BLaER1 treated with 17β-estradiol and CSF1 and Interleukin-3, amounts not matched to agents 10 nM and 100 nM (cell line): ENCODE data around the gene CTDSPL.
A peak's percentile ranks its signal among the peaks of the same experiment; 100 is the strongest.

Experiments
- H3K27ac ChIP-seq, 11 experiments: shearing (Covaris generic); formaldehyde crosslinking; 2 replicates each; pipeline ENCODE4 v1.8.1; 2022
- H3K27me3 ChIP-seq, 11 experiments: shearing (Covaris generic); formaldehyde crosslinking; 2 replicates each; pipeline ENCODE4 v1.8.1; 2022
- H3K36me3 ChIP-seq, 11 experiments: shearing (Covaris generic); formaldehyde crosslinking; 2 replicates each; pipeline ENCODE4 v1.8.1; 2022
- H3K4me1 ChIP-seq, 10 experiments: shearing (Covaris generic); formaldehyde crosslinking; 2 replicates each; pipeline ENCODE4 v1.8.1; 2022
- H3K4me2 ChIP-seq, 11 experiments: shearing (Covaris generic); formaldehyde crosslinking; 2 replicates each; pipeline ENCODE4 v1.8.1; 2022
- H3K4me3 ChIP-seq, 10 experiments: shearing (Covaris generic); formaldehyde crosslinking; 2 replicates each; pipeline ENCODE4 v1.8.1; 2022
- H3K9ac ChIP-seq, 11 experiments: shearing (Covaris generic); formaldehyde crosslinking; 2 replicates each; pipeline ENCODE4 v1.8.1; 2022
- H3K9me3 ChIP-seq, 11 experiments: shearing (Covaris generic); formaldehyde crosslinking; replicated peaks in 1 of 11; 2 replicates each; pipeline ENCODE4 v1.8.1; 2022
- H4K20me1 ChIP-seq, 11 experiments: shearing (Covaris generic); formaldehyde crosslinking; 2 replicates each; pipeline ENCODE4 v1.8.1; 2022
- Cebpa-rat ChIP-seq, 11 experiments: shearing (Covaris generic); IDR thresholded peaks; 2 replicates each; pipeline ENCODE4 v1.8.1; 2022

The CTDSPL gene

DNA sequence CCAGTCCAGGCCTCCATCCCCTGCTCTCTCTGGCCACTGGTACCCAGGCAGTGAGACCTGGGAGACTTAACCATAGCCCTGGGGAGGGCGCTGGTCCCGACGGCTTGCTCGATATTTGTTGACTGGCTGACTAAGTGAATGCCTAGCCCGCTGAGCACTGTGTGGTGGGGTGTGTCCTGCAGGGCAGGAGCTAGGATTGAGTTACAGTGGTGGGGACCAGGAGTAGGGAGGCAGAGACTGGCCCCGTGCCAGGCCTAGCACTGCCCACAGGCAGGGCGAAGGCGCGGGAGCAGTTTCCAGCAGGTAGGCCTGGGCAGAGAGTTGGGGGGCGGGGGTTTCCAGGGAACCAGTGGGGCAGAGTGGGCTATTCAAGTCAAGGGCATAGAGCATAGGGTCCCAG is 128.8 kb downstream of the CTDSPL start, which contains the start of gene VILL:
TSS of gene VILL (plus strand) at position 260 of the 400 bp plus-strand sequence. CDS start 2,887 bp downstream, outside the sequence.
- Histone ChIP-seq H3K4me3 (no peak within 1 kb of the TSS), H3K9ac (no peak within 1 kb of the TSS), H4K20me1 (no peaks in the 10 kb centered on the region), H3K36me3 (peaks cover 0 to 4% (median 3%) of the 10 kb centered on the region in 11 experiments; a peak in 10 of 22 replicates), H3K9me3 (no peaks in the 10 kb centered on the region), H3K27me3 (no peaks in the 10 kb centered on the region), H3K4me2 (no peak within 1 kb of the TSS), H3K4me1 (peaks cover 35 to 55% (median 50%) of the 10 kb centered on the region in 10 experiments), H3K27ac (no peak within 1 kb of the TSS)
- TF ChIP-seq Cebpa-rat (IDR thresholded peaks at IDR 0.05): no peak

DNA sequence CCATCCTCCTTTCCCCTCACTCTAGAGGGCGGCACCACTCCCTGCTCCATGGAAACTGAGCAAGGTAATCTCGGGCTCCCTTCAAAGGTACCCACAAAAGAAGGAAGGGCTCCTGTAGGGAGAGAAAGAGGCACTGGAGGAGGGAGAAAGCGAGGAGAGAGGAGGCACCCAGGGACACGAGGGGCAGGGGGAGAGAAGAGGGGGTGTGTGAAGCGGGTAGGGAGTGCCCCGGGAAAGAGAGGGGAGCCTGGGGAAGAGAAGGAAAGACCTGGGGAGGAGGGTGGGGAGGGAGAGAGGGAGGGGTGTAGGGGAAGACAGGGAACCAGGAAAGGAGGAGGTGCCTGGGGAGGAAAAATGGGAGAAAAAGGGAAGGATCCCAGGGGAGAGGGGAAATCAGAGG is 129.4 kb downstream of the CTDSPL start:
- no peak overlapping the region for H3K4me3 ChIP-seq

DNA sequence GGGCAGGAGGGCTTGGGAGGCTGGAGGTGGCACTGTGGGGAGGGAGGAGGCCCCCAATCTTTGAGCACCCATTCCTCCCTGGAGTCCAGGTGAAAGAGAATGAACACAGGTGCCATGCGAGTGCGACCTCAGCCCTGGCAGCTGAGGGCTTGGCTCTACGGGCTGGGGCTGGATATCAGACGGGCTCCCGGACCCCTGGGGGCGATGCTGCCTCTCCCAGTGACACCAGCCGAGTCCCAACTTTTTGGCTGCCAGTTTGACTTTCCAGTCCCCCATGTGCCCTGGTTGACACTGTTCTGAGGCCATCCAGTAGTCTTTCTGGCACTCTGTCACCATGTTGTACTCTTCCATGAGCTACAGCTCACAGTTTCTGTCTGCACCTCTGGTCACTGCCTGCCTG is 130.1 kb downstream of the CTDSPL start:
- H3K4me3 ChIP-seq: no peak overlapping the region
- H3K27me3 ChIP-seq: no peaks in the 10 kb centered on the region
- H3K36me3 ChIP-seq: peaks cover 0 to 17% (median 14%) of the 10 kb centered on the region in 11 experiments; a peak in 17 of 22 replicates
- no peak for TF ChIP-seq Cebpa-rat (IDR thresholded peaks at IDR 0.05)
- H3K9ac ChIP-seq: no peak overlapping the region
- H4K20me1 ChIP-seq: no peaks in the 10 kb centered on the region
- no peaks in the 10 kb centered on the region for H3K9me3 ChIP-seq
- no peak overlapping the region for H3K27ac ChIP-seq
- no peak overlapping the region for H3K4me2 ChIP-seq
- H3K4me1 ChIP-seq: peaks cover 40 to 60% (median 48%) of the 10 kb centered on the region in 10 experiments

More for the DNA sequence above, 129.4 kb downstream of the CTDSPL start:
- H4K20me1 ChIP-seq: no peaks in the 10 kb centered on the region
- no peak overlapping the region for H3K4me2 ChIP-seq
- no peak for TF ChIP-seq Cebpa-rat (IDR thresholded peaks at IDR 0.05)
- no peak overlapping the region for H3K27ac ChIP-seq
- no peaks in the 10 kb centered on the region for H3K27me3 ChIP-seq
- H3K4me1 ChIP-seq: peaks cover 41 to 61% (median 50%) of the 10 kb centered on the region in 10 experiments
- H3K9ac ChIP-seq: no peak overlapping the region
- peaks cover 0 to 10% (median 9%) of the 10 kb centered on the region in 11 experiments; a peak in 17 of 22 replicates for H3K36me3 ChIP-seq
- no peaks in the 10 kb centered on the region for H3K9me3 ChIP-seq

DNA sequence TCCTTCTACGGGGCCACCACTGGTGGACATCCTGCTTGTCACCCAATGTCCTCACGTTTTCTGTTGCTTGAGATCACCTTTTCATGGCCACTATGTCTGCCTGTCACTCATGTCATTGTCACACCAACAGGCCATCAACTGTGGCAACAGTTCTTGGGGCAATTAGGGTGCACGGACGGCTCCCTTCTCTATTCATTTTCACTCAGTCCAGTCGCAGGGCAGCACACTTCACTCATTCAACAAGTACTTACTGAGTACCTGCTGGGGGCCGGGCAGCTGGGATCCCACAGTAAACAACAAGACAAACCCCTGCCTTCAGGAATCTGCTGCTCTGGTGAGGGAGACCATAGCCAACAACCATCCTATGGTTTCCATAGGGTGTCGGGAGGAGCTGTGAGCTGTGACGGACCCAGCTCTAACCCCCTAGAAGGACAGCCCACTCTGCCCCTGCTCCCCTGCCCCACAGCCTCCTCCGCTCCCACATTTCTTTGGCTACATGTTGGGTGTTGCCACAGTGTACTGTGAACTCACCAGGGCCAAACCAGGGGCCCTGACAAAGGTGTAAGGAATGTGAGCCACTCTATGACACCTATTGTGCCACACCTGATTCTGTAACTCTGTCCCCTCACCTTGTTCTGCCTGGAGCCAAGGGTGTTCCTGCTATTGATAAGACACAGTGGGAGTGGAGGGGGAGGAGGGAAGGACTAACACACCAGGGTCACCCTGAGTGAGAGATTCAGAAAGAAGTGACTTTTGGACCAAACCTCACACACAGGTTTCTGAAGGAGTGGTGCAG is 130.8 kb downstream of the CTDSPL start:
- Histone ChIP-seq H3K27me3 (no peaks in the 10 kb centered on the region), H3K9me3 (no peaks in the 10 kb centered on the region), H3K36me3 (peaks cover 0 to 24% (median 18%) of the 10 kb centered on the region in 11 experiments; a peak in 17 of 22 replicates), H3K4me2 (0 out of 22 replicates have a peak overlapping the region, but pooled peaks of 1 of the 11 experiments have one; percentile 80), H3K27ac (peak overlapping the region in 1 of 11 experiments; percentile 96; a peak in 1 of 22 replicates), H3K9ac (no peak overlapping the region), H3K4me1 (peaks cover 37 to 60% (median 46%) of the 10 kb centered on the region in 10 experiments), H4K20me1 (no peaks in the 10 kb centered on the region), H3K4me3 (no peak overlapping the region)
- no peak for TF ChIP-seq Cebpa-rat (IDR thresholded peaks at IDR 0.05)

DNA sequence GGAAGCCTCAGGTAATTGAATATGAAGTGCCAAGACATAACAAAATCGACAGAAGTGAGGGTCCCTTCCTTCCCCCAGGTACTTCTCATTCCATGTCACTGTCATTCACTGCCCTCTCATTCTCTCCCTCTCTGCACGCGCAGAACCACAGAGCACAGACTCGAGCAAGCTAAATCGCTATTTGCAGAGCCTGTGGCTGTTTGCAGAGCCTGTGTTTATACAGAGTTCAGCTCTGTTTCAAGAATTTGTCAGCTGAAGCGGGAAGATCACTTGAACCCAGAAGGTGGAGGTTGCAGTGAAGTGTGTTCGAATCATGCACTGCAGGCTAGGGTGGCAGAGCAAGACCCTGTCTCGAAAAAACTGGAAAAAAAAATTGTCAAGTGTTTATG is 131.4 kb downstream of the CTDSPL start:
- peak overlapping the region in 2 of 11 experiments; percentile 96; a peak in 6 of 22 replicates for H3K27ac ChIP-seq
- peaks cover 36 to 60% (median 45%) of the 10 kb centered on the region in 10 experiments for H3K4me1 ChIP-seq
- no peaks in the 10 kb centered on the region for H4K20me1 ChIP-seq
- H3K4me2 ChIP-seq: peak overlapping the region; percentile 80 to 90 (median 86); a peak in 20 of 22 replicates
- no peaks in the 10 kb centered on the region for H3K27me3 ChIP-seq
- no peak for TF ChIP-seq Cebpa-rat (IDR thresholded peaks at IDR 0.05)
- H3K9me3 ChIP-seq: no peaks in the 10 kb centered on the region
- H3K36me3 ChIP-seq: peaks cover 0 to 30% (median 22%) of the 10 kb centered on the region in 11 experiments; a peak in 17 of 22 replicates
- peak overlapping the region in 3 of 11 experiments; percentile 89 to 90 (median 89); a peak in 3 of 22 replicates for H3K9ac ChIP-seq
- no peak overlapping the region for H3K4me3 ChIP-seq

DNA sequence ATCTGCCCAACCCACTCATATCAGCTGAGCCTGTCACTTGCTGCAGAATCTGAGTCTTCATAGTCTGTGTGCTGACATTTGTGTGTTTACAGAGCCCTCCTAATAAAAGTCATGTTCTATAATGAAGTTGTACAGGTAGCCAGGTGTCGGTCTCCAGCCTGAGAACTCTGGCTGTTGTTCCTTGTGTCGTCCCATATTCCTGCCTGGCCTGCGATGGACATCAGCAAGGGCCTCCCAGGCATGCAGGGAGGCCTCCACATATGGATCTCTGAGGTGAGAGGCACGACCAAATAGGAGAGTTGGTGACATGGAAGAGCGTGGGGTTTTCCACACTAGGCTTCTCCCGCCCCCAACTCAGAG is 131.8 kb downstream of the CTDSPL start:
- H3K27ac ChIP-seq: peak overlapping the region; percentile 82 to 96 (median 91); a peak in 21 of 22 replicates
- H3K27me3 ChIP-seq: no peaks in the 10 kb centered on the region
- no peaks in the 10 kb centered on the region for H3K9me3 ChIP-seq
- no peaks in the 10 kb centered on the region for H4K20me1 ChIP-seq
- H3K4me3 ChIP-seq: peak overlapping the region; percentile 50 to 75 (median 69)
- H3K9ac ChIP-seq: peak overlapping the region; percentile 83 to 91 (median 88); a peak in 21 of 22 replicates
- TF ChIP-seq Cebpa-rat (IDR thresholded peaks at IDR 0.05): no peak
- H3K4me1 ChIP-seq: peaks cover 37 to 60% (median 45%) of the 10 kb centered on the region in 10 experiments
- peaks cover 0 to 31% (median 22%) of the 10 kb centered on the region in 11 experiments; a peak in 17 of 22 replicates for H3K36me3 ChIP-seq
- peak overlapping the region; percentile 80 to 90 (median 86) for H3K4me2 ChIP-seq

DNA sequence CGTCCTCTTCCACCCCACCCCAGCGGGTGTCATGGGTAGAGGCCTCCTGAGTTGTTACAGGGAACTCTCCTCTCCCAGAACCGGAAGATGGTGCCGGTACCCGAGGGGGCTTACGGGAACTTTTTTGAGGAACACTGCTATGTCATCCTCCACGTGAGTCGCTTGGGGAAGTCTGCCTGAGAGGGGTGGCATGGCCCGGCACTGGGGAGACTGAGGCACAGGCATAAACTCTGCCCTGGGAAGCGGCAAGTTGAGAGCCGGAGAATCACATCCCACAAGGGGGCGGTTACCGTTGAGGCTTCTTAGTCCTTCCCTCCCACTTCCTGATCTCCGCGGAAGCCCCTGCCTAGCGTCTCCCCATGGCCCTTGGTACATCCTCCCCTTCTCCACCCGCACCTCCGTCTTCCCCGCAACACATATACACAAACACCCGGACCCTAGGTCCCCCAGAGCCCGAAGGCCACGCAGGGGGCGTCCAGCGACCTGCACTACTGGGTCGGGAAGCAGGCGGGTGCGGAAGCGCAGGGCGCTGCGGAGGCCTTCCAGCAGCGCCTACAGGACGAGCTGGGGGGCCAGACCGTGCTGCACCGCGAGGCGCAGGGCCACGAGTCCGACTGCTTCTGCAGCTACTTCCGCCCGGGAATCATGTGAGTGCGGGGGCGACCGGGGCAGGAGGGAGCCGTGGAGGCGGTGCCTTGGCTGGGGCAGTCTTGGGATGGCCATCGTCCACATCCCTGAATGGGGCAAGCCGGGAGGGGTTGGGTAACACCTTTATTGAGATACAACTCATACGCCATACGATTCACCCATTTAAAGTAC is 132.3 kb downstream of the CTDSPL start:
- no peaks in the 10 kb centered on the region for H3K9me3 ChIP-seq
- H3K4me2 ChIP-seq: peak overlapping the region; percentile 80 to 90 (median 86)
- H3K27ac ChIP-seq: peak overlapping the region; percentile 82 to 96 (median 91)
- H3K27me3 ChIP-seq: no peaks in the 10 kb centered on the region
- peaks cover 38 to 62% (median 45%) of the 10 kb centered on the region in 10 experiments for H3K4me1 ChIP-seq
- peak overlapping the region; percentile 83 to 91 (median 88) for H3K9ac ChIP-seq
- H3K4me3 ChIP-seq: peak overlapping the region; percentile 50 to 75 (median 69)
- H4K20me1 ChIP-seq: no peaks in the 10 kb centered on the region
- H3K36me3 ChIP-seq: peaks cover 0 to 31% (median 22%) of the 10 kb centered on the region in 11 experiments; a peak in 17 of 22 replicates
- TF ChIP-seq Cebpa-rat (IDR thresholded peaks at IDR 0.05): no peak

DNA sequence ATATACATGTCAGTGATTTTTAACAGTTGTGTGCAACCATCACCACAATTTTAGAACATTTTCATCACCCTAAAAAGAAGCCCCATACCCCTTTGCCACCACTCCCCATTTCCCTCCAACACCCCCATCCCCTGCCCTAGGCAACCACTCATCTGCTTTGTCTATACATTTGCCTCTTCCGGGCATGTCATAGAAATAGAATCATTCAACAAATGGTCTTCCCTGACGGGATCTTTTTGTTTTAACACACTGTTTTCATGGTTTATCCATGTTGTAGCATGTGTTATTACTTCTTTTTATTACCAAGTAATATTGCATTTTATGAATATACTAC is 132.9 kb downstream of the CTDSPL start:
- Histone ChIP-seq H3K36me3 (peaks cover 0 to 33% (median 26%) of the 10 kb centered on the region in 11 experiments; a peak in 17 of 22 replicates), H3K27me3 (no peaks in the 10 kb centered on the region), H3K27ac (peak overlapping the region; percentile 82 to 96 (median 91); a peak in 21 of 22 replicates), H3K4me1 (peaks cover 44 to 67% (median 49%) of the 10 kb centered on the region in 10 experiments), H3K9me3 (no peaks in the 10 kb centered on the region), H3K9ac (peak overlapping the region; percentile 83 to 91 (median 88); a peak in 21 of 22 replicates), H4K20me1 (no peaks in the 10 kb centered on the region), H3K4me2 (peak overlapping the region; percentile 80 to 90 (median 86)), H3K4me3 (peak overlapping the region; percentile 50 to 75 (median 69))
- TF ChIP-seq Cebpa-rat (IDR thresholded peaks at IDR 0.05): no peak
